Parathyroid adenoma (tissue), 2 donors: Measurements from ENCODE around the gene TRAF3.

ENCODE experiments used
- H2AFZ ChIP-seq: fragments of 300-600 bp; sonication (generic); one replicate; pipeline ENCODE4 v1.7.0; 2017; ENCODE audit warnings: antibody characterized with exemption, mild to moderate bottlenecking
- H3K27ac ChIP-seq: fragments of 300-600 bp; sonication (generic); one replicate; pipeline ENCODE4 v1.7.0; 2017
- H3K27me3 ChIP-seq: fragments of 300-600 bp; sonication (generic); one replicate; pipeline ENCODE4 v1.7.0; 2017; ENCODE audit warnings: low read length; ENCODE audit not compliant: control insufficient read depth, insufficient read depth
- H3K36me3 ChIP-seq: fragments of 300-600 bp; sonication (generic); one replicate; pipeline ENCODE4 v1.7.0; 2017; ENCODE audit warnings: low read length; ENCODE audit not compliant: control insufficient read depth, insufficient read depth
- H3K4me1 ChIP-seq: fragments of 300-600 bp; sonication (generic); one replicate; pipeline ENCODE4 v1.7.0; 2017; ENCODE audit warnings: control low read depth
- H3K4me2 ChIP-seq: fragments of 300-600 bp; sonication (generic); one replicate; pipeline ENCODE4 v1.7.0; 2017; ENCODE audit warnings: low read length
- H3K4me3 ChIP-seq: fragments of 300-600 bp; sonication (generic); one replicate; pipeline ENCODE4 v1.7.0; 2017; ENCODE audit warnings: low read depth, low read length
- H3K79me2 ChIP-seq: fragments of 300-600 bp; sonication (generic); one replicate; pipeline ENCODE4 v1.7.0; 2017; ENCODE audit warnings: control low read depth
- H3K9ac ChIP-seq: fragments of 300-600 bp; sonication (generic); one replicate; pipeline ENCODE4 v1.7.0; 2017; ENCODE audit warnings: mild to moderate bottlenecking
- H3K9me3 ChIP-seq: fragments of 300-600 bp; sonication (generic); one replicate; pipeline ENCODE4 v1.7.0; 2017; ENCODE audit warnings: low read length; ENCODE audit not compliant: control insufficient read depth
- TF ChIP-seq, protein P1 (sequence below): fragments of 300-600 bp; sonication (generic); IDR thresholded peaks from one replicate; pipeline ENCODE4 v1.7.0; 2017; ENCODE audit warnings: antibody characterized with exemption, mild to moderate bottlenecking
- donor health status: primary hyperparathyroidism.

TRAF3 gene

DNA sequence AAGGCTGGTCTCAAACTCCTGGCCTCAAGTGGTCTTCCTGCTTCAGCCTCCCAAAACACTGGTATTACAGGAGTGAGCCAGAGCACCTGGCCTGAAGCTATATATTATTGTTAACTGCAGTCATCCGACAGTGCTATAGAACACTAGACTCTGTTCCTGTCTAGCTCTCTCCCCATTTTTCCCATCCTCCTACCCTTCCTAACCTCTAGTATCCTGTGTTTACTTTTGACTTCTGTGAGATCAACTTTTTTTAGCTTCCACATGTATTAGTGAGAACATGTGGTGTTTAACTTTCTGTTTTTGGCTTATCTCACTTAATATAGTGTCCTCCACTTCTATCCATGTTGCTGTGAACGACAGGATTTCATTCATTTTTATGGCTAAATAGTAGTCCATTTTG, 34.7 kb downstream of the TRAF3 start:
- no peak overlapping the region for H3K9ac ChIP-seq
- no peak overlapping the region for H3K4me3 ChIP-seq
- no peaks in the 10 kb centered on the region for H3K9me3 ChIP-seq
- H3K4me2 ChIP-seq: no peak overlapping the region
- no peaks in the 10 kb centered on the region for H3K27me3 ChIP-seq
- TF ChIP-seq, protein P1, sequence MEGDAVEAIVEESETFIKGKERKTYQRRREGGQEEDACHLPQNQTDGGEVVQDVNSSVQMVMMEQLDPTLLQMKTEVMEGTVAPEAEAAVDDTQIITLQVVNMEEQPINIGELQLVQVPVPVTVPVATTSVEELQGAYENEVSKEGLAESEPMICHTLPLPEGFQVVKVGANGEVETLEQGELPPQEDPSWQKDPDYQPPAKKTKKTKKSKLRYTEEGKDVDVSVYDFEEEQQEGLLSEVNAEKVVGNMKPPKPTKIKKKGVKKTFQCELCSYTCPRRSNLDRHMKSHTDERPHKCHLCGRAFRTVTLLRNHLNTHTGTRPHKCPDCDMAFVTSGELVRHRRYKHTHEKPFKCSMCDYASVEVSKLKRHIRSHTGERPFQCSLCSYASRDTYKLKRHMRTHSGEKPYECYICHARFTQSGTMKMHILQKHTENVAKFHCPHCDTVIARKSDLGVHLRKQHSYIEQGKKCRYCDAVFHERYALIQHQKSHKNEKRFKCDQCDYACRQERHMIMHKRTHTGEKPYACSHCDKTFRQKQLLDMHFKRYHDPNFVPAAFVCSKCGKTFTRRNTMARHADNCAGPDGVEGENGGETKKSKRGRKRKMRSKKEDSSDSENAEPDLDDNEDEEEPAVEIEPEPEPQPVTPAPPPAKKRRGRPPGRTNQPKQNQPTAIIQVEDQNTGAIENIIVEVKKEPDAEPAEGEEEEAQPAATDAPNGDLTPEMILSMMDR: no peak
- no peak overlapping the region for H2AFZ ChIP-seq
- peaks cover 4% of the 10 kb centered on the region for H3K79me2 ChIP-seq
- H3K27ac ChIP-seq: no peak overlapping the region
- peaks cover 5% of the 10 kb centered on the region for H3K4me1 ChIP-seq
- no peaks in the 10 kb centered on the region for H3K36me3 ChIP-seq

DNA sequence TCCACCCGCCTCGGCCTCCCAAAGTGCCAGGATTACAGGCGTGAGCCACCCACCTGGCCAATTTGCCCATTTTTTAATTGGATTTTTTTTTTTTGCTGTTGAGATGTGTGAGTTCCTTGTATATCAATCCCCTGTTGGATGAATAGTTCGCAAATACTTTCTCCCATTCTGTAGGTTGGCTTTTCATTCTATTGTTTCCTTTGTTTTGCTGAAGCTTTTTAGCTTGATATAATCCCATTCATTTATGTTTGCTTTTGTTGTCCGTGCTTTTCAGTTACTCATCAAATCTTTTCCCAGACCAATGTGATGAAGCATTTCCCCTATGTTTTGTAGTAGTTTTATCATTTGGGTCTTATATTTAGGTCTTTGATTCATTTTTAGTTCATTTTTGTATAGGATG, 36.4 kb downstream of the TRAF3 start:
- H3K27ac ChIP-seq: no peak overlapping the region
- H3K36me3 ChIP-seq: no peaks in the 10 kb centered on the region
- no peak overlapping the region for H3K9ac ChIP-seq
- H3K9me3 ChIP-seq: no peaks in the 10 kb centered on the region
- no peak overlapping the region for H2AFZ ChIP-seq
- TF ChIP-seq, protein P1: no peak
- peaks cover 5% of the 10 kb centered on the region for H3K4me1 ChIP-seq
- H3K79me2 ChIP-seq: peaks cover 4% of the 10 kb centered on the region
- H3K27me3 ChIP-seq: no peaks in the 10 kb centered on the region
- H3K4me3 ChIP-seq: no peak overlapping the region
- H3K4me2 ChIP-seq: no peak overlapping the region

DNA sequence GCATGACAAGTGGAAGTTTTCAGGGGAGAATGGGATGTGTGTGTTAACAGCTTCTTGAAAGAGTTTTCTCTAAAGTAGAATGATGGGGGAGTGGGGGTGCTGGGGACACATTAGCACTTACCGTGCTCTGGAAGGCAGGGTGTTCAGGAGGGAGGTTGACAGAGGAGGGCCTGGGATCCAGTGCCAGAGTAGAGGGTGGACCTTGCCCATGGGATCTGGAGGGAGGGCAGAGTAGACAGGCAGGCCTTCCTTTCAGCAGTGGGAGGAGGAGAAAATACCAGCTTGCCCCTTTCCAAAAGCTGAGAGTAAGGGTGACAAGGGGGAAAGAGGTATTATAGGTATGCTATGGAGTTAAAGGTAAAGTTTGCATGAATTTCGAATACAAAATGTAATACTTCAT, 40.1 kb downstream of the TRAF3 start:
- no peak overlapping the region for H2AFZ ChIP-seq
- no peak overlapping the region for H3K27ac ChIP-seq
- peaks cover 7% of the 10 kb centered on the region for H3K4me1 ChIP-seq
- no peak overlapping the region for H3K4me3 ChIP-seq
- no peaks in the 10 kb centered on the region for H3K27me3 ChIP-seq
- peaks cover 13% of the 10 kb centered on the region for H3K79me2 ChIP-seq
- H3K9me3 ChIP-seq: no peaks in the 10 kb centered on the region
- no peaks in the 10 kb centered on the region for H3K36me3 ChIP-seq
- no peak overlapping the region for H3K9ac ChIP-seq
- TF ChIP-seq, protein P1: no peak
- no peak overlapping the region for H3K4me2 ChIP-seq

DNA sequence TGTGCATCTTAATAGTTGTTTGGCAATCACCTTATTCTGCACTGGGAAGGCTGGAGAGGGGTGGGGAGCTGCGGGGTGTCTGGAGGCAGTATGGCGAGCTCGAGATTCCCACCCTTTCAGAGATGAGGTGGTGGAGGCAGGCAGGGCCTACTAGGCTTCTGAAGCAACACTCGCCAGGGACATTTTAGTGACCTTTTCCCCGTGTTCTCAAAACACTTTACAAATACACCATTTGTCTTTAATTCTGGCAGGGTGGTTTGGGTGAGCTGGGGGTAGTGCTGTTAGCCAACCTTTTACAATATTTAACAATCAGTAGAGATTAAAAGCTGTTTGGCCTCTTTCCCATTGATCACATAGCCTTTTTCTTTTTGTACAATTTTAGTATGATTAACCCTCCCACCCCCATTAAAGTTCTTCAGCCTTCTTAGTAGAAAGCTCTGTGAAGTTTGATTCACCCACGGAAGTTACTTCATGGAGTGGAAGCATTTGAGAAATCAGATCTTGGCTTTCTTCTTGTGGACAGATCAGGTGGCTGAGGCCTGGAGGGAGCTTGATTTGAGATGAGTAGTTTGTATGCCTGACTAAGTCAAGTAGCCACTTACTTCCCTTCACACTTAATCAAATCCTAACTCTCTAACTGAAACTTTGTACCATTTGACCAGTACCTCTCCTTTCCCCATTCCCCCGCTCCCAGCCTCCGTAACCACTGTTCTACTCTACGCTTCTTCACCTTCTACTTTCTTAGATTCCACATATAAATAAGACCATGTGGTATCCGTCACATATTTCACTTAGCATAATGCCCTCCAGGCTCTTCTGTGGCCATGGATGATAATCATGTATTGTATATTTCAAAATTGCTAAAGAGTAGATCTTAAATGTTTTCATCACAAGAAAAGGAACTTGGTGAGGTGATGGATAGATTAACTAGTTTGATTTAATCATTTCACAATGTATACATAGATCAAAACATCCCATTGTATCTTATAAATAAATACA, 41.0 kb downstream of the TRAF3 start:
- H3K4me2 ChIP-seq: no peak overlapping the region
- H3K9me3 ChIP-seq: no peaks in the 10 kb centered on the region
- no peak overlapping the region for H2AFZ ChIP-seq
- H3K4me1 ChIP-seq: peaks cover 7% of the 10 kb centered on the region
- no peaks in the 10 kb centered on the region for H3K27me3 ChIP-seq
- no peak overlapping the region for H3K27ac ChIP-seq
- H3K36me3 ChIP-seq: no peaks in the 10 kb centered on the region
- no peak overlapping the region for H3K9ac ChIP-seq
- TF ChIP-seq, protein P1: no peak
- H3K79me2 ChIP-seq: peaks cover 18% of the 10 kb centered on the region
- H3K4me3 ChIP-seq: no peak overlapping the region
